Testis (tissue), 2 donors: ENCODE results near the gene CERT1.

Experiments used
- CTCF ChIP-seq, 3 experiments: fragments of 450-650 bp in 2 of 3; fragments of 200-600 bp in 1 of 3; sonication (generic) in 1 of 3; IDR thresholded peaks; one replicate each; pipeline ENCODE4 v1.5.1; 2016 to 2019; ENCODE audit warnings: antibody characterized with exemption in 3 of 3, mild to moderate bottlenecking in 2 of 3, moderate library complexity in 1 of 3
- POLR2A ChIP-seq: fragments of 450-650 bp; IDR thresholded peaks from one replicate; pipeline ENCODE4 v1.6.1; 2017; ENCODE audit warnings: antibody characterized with exemption, mild to moderate bottlenecking, moderate library complexity

GRCh38 chr5:75461679-75462078 lies 49.8 kb downstream of the CERT1 start:
- TF ChIP-seq CTCF (IDR thresholded peaks at IDR 0.05) (no peak), POLR2A (no peak)
